ENCODE measurements around the gene IQCF2. TPM values are rescaled to one million over a fixed set of nuclear protein-coding genes. Genes with fewer than 3 reads are reported as not detected.

IQCF2 gene
- total RNA-seq, 1 donor from 2014 or later = not detected

- H3K4me2 ChIP-seq (ENCODE audit: low read length) = no peak overlapping the region
- FAIRE-seq = no peak
- H3K4me3 ChIP-seq (ENCODE audit: insufficient read depth, low read depth, low read length) = no peak overlapping the region
- no peak for DNase-seq (ENCODE audit: low read depth)
- no peak overlapping the region for H3K27ac ChIP-seq (ENCODE audit: low read depth, low read length)
- no peak overlapping the region for H3K9ac ChIP-seq (ENCODE audit: low read length)
- no peaks in the 10 kb centered on the region for H3K36me3 ChIP-seq (ENCODE audit: insufficient read depth, low read length)
- TF ChIP-seq EZH2 (IDR thresholded peaks at IDR 0.05; ENCODE audit: insufficient read depth, low read length) (no peak), CTCF (IDR thresholded peaks at IDR 0.05; ENCODE audit: insufficient read depth, low read depth, low read length) (no peak)
- no peaks in the 10 kb centered on the region for H4K20me1 ChIP-seq (ENCODE audit: insufficient read depth, low read length)
- H3K27ac Mint-ChIP-seq (ENCODE audit: unreplicated experiment) = no peak overlapping the region
- no peaks in the 10 kb centered on the region for H3K4me1 ChIP-seq (ENCODE audit: insufficient read depth, low read length)
- H3K27me3 ChIP-seq (ENCODE audit: insufficient read depth, low read length) = no peaks in the 10 kb centered on the region
- H3K79me2 ChIP-seq (ENCODE audit: insufficient read depth, low read length) = no peaks in the 10 kb centered on the region
- H3K36me3 Mint-ChIP-seq (ENCODE audit: low read depth, unreplicated experiment) = no peaks in the 10 kb centered on the region
- H3K4me1 Mint-ChIP-seq (ENCODE audit: low read depth, unreplicated experiment) = peaks cover 16% of the 10 kb centered on the region
- peaks cover 31% of the 10 kb centered on the region for H3K27me3 Mint-ChIP-seq (ENCODE audit: low read depth, unreplicated experiment)
- no peaks in the 10 kb centered on the region for H3K9me3 ChIP-seq (ENCODE audit: insufficient read depth, low read depth, low read length)
- H2AFZ ChIP-seq (ENCODE audit: low read depth, low read length) = no peak overlapping the region
- no peak overlapping the region for H3K4me3 Mint-ChIP-seq (ENCODE audit: unreplicated experiment)
- peaks cover 5% of the 10 kb centered on the region for H3K9me3 Mint-ChIP-seq (ENCODE audit: unreplicated experiment)
Measured at GRCh38 chr3:51876186-51876585, 14.8 kb downstream of the IQCF2 start.

GRCh38 chr3:51879937-51880336 is 18.5 kb downstream of the IQCF2 start:
- Histone ChIP-seq H4K20me1 (ENCODE audit: insufficient read depth, low read length) (no peaks in the 10 kb centered on the region), H3K27me3 (ENCODE audit: insufficient read depth, low read length) (no peaks in the 10 kb centered on the region), H3K36me3 (ENCODE audit: insufficient read depth, low read length) (no peaks in the 10 kb centered on the region), H3K4me1 (ENCODE audit: insufficient read depth, low read length) (no peaks in the 10 kb centered on the region), H3K27ac (ENCODE audit: low read depth, low read length) (no peak overlapping the region), H3K79me2 (ENCODE audit: insufficient read depth, low read length) (no peaks in the 10 kb centered on the region), H2AFZ (ENCODE audit: low read depth, low read length) (no peak overlapping the region), H3K9ac (ENCODE audit: low read length) (no peak overlapping the region), H3K4me3 (ENCODE audit: insufficient read depth, low read depth, low read length) (no peak overlapping the region), H3K4me2 (ENCODE audit: low read length) (no peak overlapping the region), H3K9me3 (ENCODE audit: insufficient read depth, low read depth, low read length) (no peaks in the 10 kb centered on the region)
- Mint-ChIP-seq H3K9me3 (ENCODE audit: unreplicated experiment) (peaks cover 2% of the 10 kb centered on the region), H3K27me3 (ENCODE audit: low read depth, unreplicated experiment) (peaks cover 18% of the 10 kb centered on the region), H3K27ac (ENCODE audit: unreplicated experiment) (no peak overlapping the region), H3K4me1 (ENCODE audit: low read depth, unreplicated experiment) (peaks cover 16% of the 10 kb centered on the region), H3K4me3 (ENCODE audit: unreplicated experiment) (no peak overlapping the region), H3K36me3 (ENCODE audit: low read depth, unreplicated experiment) (no peaks in the 10 kb centered on the region)
- TF ChIP-seq CTCF (IDR thresholded peaks at IDR 0.05; ENCODE audit: insufficient read depth, low read depth, low read length) (no peak), EZH2 (IDR thresholded peaks at IDR 0.05; ENCODE audit: insufficient read depth, low read length) (no peak)
- no peak for FAIRE-seq
- no peak for DNase-seq (ENCODE audit: low read depth)

GRCh38 chr3:51886447-51886846 is 25.0 kb downstream of the IQCF2 start:
- no peaks in the 10 kb centered on the region for H3K9me3 ChIP-seq (ENCODE audit: insufficient read depth, low read depth, low read length)
- no peaks in the 10 kb centered on the region for H3K4me1 Mint-ChIP-seq (ENCODE audit: low read depth, unreplicated experiment)
- H3K27ac ChIP-seq (ENCODE audit: low read depth, low read length) = no peak overlapping the region
- H3K4me3 Mint-ChIP-seq (ENCODE audit: unreplicated experiment) = no peak overlapping the region
- H3K36me3 ChIP-seq (ENCODE audit: insufficient read depth, low read length) = no peaks in the 10 kb centered on the region
- H3K9ac ChIP-seq (ENCODE audit: low read length) = no peak overlapping the region
- H3K79me2 ChIP-seq (ENCODE audit: insufficient read depth, low read length) = no peaks in the 10 kb centered on the region
- no peak overlapping the region for H3K27ac Mint-ChIP-seq (ENCODE audit: unreplicated experiment)
- no peak for DNase-seq (ENCODE audit: low read depth)
- H3K4me1 ChIP-seq (ENCODE audit: insufficient read depth, low read length) = no peaks in the 10 kb centered on the region
- peaks cover 2% of the 10 kb centered on the region for H3K9me3 Mint-ChIP-seq (ENCODE audit: unreplicated experiment)
- H3K27me3 Mint-ChIP-seq (ENCODE audit: low read depth, unreplicated experiment) = peaks cover 6% of the 10 kb centered on the region
- H2AFZ ChIP-seq (ENCODE audit: low read depth, low read length) = no peak overlapping the region
- H3K27me3 ChIP-seq (ENCODE audit: insufficient read depth, low read length) = no peaks in the 10 kb centered on the region
- H4K20me1 ChIP-seq (ENCODE audit: insufficient read depth, low read length) = no peaks in the 10 kb centered on the region
- TF ChIP-seq EZH2 (IDR thresholded peaks at IDR 0.05; ENCODE audit: insufficient read depth, low read length) (no peak), CTCF (IDR thresholded peaks at IDR 0.05; ENCODE audit: insufficient read depth, low read depth, low read length) (no peak)
- H3K36me3 Mint-ChIP-seq (ENCODE audit: low read depth, unreplicated experiment) = no peaks in the 10 kb centered on the region
- FAIRE-seq = no peak
- no peak overlapping the region for H3K4me3 ChIP-seq (ENCODE audit: insufficient read depth, low read depth, low read length)
- H3K4me2 ChIP-seq (ENCODE audit: low read length) = no peak overlapping the region

Measured in astrocyte (in vitro differentiated cells and primary cell).